SK-N-SH treated with all-trans-retinoic acid at 6 μM for 48 hours (cell line): ENCODE results near the gene COPZ2.

Experiments
- ATAC-seq: fragments of 200-7000 bp; cut with Tn5 transposase; 3 replicates; pipeline ENCODE4 v1.9.1; 2020; ENCODE audit warnings: mild to moderate bottlenecking, moderate library complexity
- ARNTL ChIP-seq: fragments of 450-650 bp; formaldehyde crosslinking; IDR thresholded peaks from 2 replicates; pipeline ENCODE4 v1.5.0; 2020; ENCODE audit warnings: low read depth, mild to moderate bottlenecking, moderate library complexity, borderline replicate concordance
- BACH2 ChIP-seq: fragments of 250-450 bp; sonication (Bioruptor Pico); IDR thresholded peaks from 2 replicates; pipeline ENCODE4 v1.9.0; 2021; ENCODE audit warnings: mild to moderate bottlenecking, borderline replicate concordance
- CREB5 ChIP-seq: fragments of 250-450 bp; sonication (Bioruptor Pico); IDR thresholded peaks from 2 replicates; pipeline ENCODE4 v1.5.1; 2020; ENCODE audit warnings: low read depth, mild to moderate bottlenecking, moderate library complexity
- CSDC2 ChIP-seq: fragments of 250-450 bp; sonication (Bioruptor Pico); IDR thresholded peaks from 2 replicates; pipeline ENCODE4 v1.5.0; 2020; ENCODE audit warnings: mild to moderate bottlenecking, moderate library complexity
- CSRNP3 ChIP-seq: fragments of 250-450 bp; sonication (Bioruptor Pico); IDR thresholded peaks from 2 replicates; pipeline ENCODE4 v1.5.1; 2021; ENCODE audit warnings: mild to moderate bottlenecking, moderate library complexity
- ESRRG ChIP-seq: fragments of 250-450 bp; sonication (Bioruptor Pico); IDR thresholded peaks from 2 replicates; pipeline ENCODE4 v1.6.1; 2021; ENCODE audit warnings: mild to moderate bottlenecking
- GLIS3 ChIP-seq: fragments of 250-450 bp; sonication (Bioruptor Pico); IDR thresholded peaks from 2 replicates; pipeline ENCODE4 v1.5.0; 2020; ENCODE audit warnings: mild to moderate bottlenecking, moderate library complexity
- ISL1 ChIP-seq: fragments of 250-450 bp; sonication (Bioruptor Pico); IDR thresholded peaks from 2 replicates; pipeline ENCODE4 v2.1.2; 2022; ENCODE audit warnings: mild to moderate bottlenecking, moderate library complexity
- OSR1 ChIP-seq: fragments of 250-450 bp; sonication (Bioruptor Pico); IDR thresholded peaks from 2 replicates; pipeline ENCODE4 v1.8.0; 2022; ENCODE audit warnings: moderate library complexity, mild to moderate bottlenecking, inconsistent platforms
- PATZ1 ChIP-seq: fragments of 250-450 bp; sonication (Bioruptor Pico); IDR thresholded peaks from 2 replicates; pipeline ENCODE4 v1.8.0; 2020; ENCODE audit warnings: mild to moderate bottlenecking, moderate library complexity, borderline replicate concordance
- POU6F1 ChIP-seq: fragments of 250-450 bp; sonication (Bioruptor Pico); IDR thresholded peaks from 2 replicates; pipeline ENCODE4 v1.8.0; 2021; ENCODE audit warnings: low read depth, mild to moderate bottlenecking, moderate library complexity, borderline replicate concordance
- PPARA ChIP-seq: fragments of 250-450 bp; sonication (Bioruptor Pico); IDR thresholded peaks from 2 replicates; pipeline ENCODE4 v1.5.0; 2020; ENCODE audit warnings: mild to moderate bottlenecking, borderline replicate concordance
- RARB ChIP-seq: fragments of 250-450 bp; sonication (Bioruptor Pico); IDR thresholded peaks from 2 replicates; pipeline ENCODE4 v1.8.0; 2021; ENCODE audit warnings: mild to moderate bottlenecking, moderate library complexity
- SNAI2 ChIP-seq: fragments of 250-450 bp; sonication (Bioruptor Pico); IDR thresholded peaks from 2 replicates; pipeline ENCODE4 v1.5.0; 2020; ENCODE audit warnings: mild to moderate bottlenecking, moderate library complexity
- TOX ChIP-seq: fragments of 250-450 bp; sonication (Bioruptor Pico); IDR thresholded peaks from 2 replicates; pipeline ENCODE4 v1.8.0; 2021; ENCODE audit warnings: mild to moderate bottlenecking, moderate library complexity, borderline replicate concordance
- TSHZ2 ChIP-seq: fragments of 250-450 bp; sonication (Bioruptor Pico); IDR thresholded peaks from 2 replicates; pipeline ENCODE4 v1.5.0; 2020; ENCODE audit warnings: mild to moderate bottlenecking, moderate library complexity
- ZC3H10 ChIP-seq: fragments of 250-450 bp; sonication (Bioruptor Pico); IDR thresholded peaks from 2 replicates; pipeline ENCODE4 v1.5.1; 2021; ENCODE audit warnings: mild to moderate bottlenecking, moderate library complexity
- ZFP3 ChIP-seq: fragments of 250-450 bp; sonication (Bioruptor Pico); IDR thresholded peaks from 2 replicates; pipeline ENCODE4 v1.5.0; 2020; ENCODE audit warnings: mild to moderate bottlenecking, moderate library complexity
- ZFP30 ChIP-seq: fragments of 450-650 bp; formaldehyde crosslinking; IDR thresholded peaks from 2 replicates; pipeline ENCODE4 v1.5.0; 2022; ENCODE audit warnings: mild to moderate bottlenecking, moderate library complexity
- ZNF565 ChIP-seq: fragments of 450-650 bp; formaldehyde crosslinking; conservative IDR thresholded peaks from 2 replicates; pipeline ENCODE4 v1.5.0; 2020; ENCODE audit warnings: low read depth, mild to moderate bottlenecking, moderate library complexity
- ZNF70 ChIP-seq: fragments of 450-650 bp; formaldehyde crosslinking; IDR thresholded peaks from 2 replicates; pipeline ENCODE4 v1.5.0; 2020; ENCODE audit warnings: mild to moderate bottlenecking, moderate library complexity
- ZNF8 ChIP-seq: fragments of 450-650 bp; formaldehyde crosslinking; IDR thresholded peaks from 2 replicates; pipeline ENCODE4 v1.5.0; 2020; ENCODE audit warnings: mild to moderate bottlenecking, moderate library complexity

The COPZ2 gene

GRCh38 chr17:48060249-48060648 is 22.7 kb upstream of the COPZ2 start:
- TF ChIP-seq ZNF8 (no peak), ARNTL (CRISPR knock-in tag) (no peak), ISL1 (no peak), ZC3H10 (CRISPR knock-in tag) (no peak), ZFP30 (CRISPR knock-in tag) (no peak), PPARA (no peak), ZNF565 (CRISPR knock-in tag) (no peak), TSHZ2 (no peak), POU6F1 (CRISPR knock-in tag) (no peak), RARB (CRISPR knock-in tag) (no peak), ZNF70 (CRISPR knock-in tag) (no peak), OSR1 (CRISPR knock-in tag) (no peak), ESRRG (CRISPR knock-in tag) (no peak), CSRNP3 (no peak)
- no peak for ATAC-seq

GRCh38 chr17:48059125-48059668 is 21.6 kb upstream of the COPZ2 start:
- TF ChIP-seq SNAI2 (CRISPR knock-in tag), result no peak
- TF ChIP-seq POU6F1 (CRISPR knock-in tag), result no peak
- TF ChIP-seq RARB (CRISPR knock-in tag), result no peak
- no peak for TF ChIP-seq CSDC2 (CRISPR knock-in tag)
- TF ChIP-seq GLIS3, result no peak
- no peak for TF ChIP-seq ESRRG (CRISPR knock-in tag)
- no peak for TF ChIP-seq BACH2
- no peak for TF ChIP-seq ZFP30 (CRISPR knock-in tag)
- no peak for TF ChIP-seq ISL1
- TF ChIP-seq OSR1 (CRISPR knock-in tag), result no peak
- TF ChIP-seq ZNF70 (CRISPR knock-in tag), result no peak
- no peak for TF ChIP-seq PPARA
- TF ChIP-seq PATZ1 (CRISPR knock-in tag), result no peak
- TF ChIP-seq ZFP3 (CRISPR knock-in tag), result no peak
- TF ChIP-seq, all 23 proteins: peak for 0
- no peak for ATAC-seq

GRCh38 chr17:48058393-48059124 is 21.0 kb upstream of the COPZ2 start:
- no peak for TF ChIP-seq TOX
- no peak for TF ChIP-seq CREB5 (CRISPR knock-in tag)
- no peak for TF ChIP-seq CSRNP3
- no peak for TF ChIP-seq ZFP30 (CRISPR knock-in tag)
- no peak for TF ChIP-seq ZNF565 (CRISPR knock-in tag)
- no peak for TF ChIP-seq PPARA
- TF ChIP-seq ESRRG (CRISPR knock-in tag), result no peak
- no peak for TF ChIP-seq BACH2
- TF ChIP-seq POU6F1 (CRISPR knock-in tag), result no peak
- TF ChIP-seq OSR1 (CRISPR knock-in tag), result no peak
- TF ChIP-seq, all 23 proteins: peak for 0
- ATAC-seq, result no peak
